NCI-H1436 treated with DMSO at 0.1 percent for 48 hours (cell line): Measurements from ENCODE around the gene CTAG1A.
A peak's percentile ranks its signal among the peaks of the same experiment; 100 is the strongest.
"Not testable (repeated sequence)": the region's sequence is repeated elsewhere in the genome, so short reads cannot be mapped to it uniquely, and the experiment has no call there.

Experiments
- DNase-seq: peaks from one replicate; lab custom pipeline; 2025; lab: John Stamatoyannopoulos, UW

The CTAG1A gene

GRCh38 chrX:154584585-154585183, at the start of gene CTAG1A:
CTAG1A (plus strand) TSS chrX:154585133; CDS start chrX:154585207, 74 bp downstream.
- DNase-seq: not testable (repeated sequence)

GRCh38 chrX:154535892-154536291, 49.0 kb upstream of the CTAG1A start:
- no peak for DNase-seq

GRCh38 chrX:154539077-154539476, 45.9 kb upstream of the CTAG1A start:
- DNase-seq: no peak

GRCh38 chrX:154540365-154540764, 44.6 kb upstream of the CTAG1A start:
- not testable (repeated sequence) for DNase-seq

- DNase-seq: no peak
These were observed 43.9 kb upstream of the CTAG1A start for GRCh38 chrX:154540897-154541535.

- DNase-seq: no peak
These were observed 43.4 kb upstream of the CTAG1A start for GRCh38 chrX:154541589-154541895.

- DNase-seq: no peak
These were observed 42.8 kb upstream of the CTAG1A start for GRCh38 chrX:154541896-154542722.

GRCh38 chrX:154542723-154543424, 42.1 kb upstream of the CTAG1A start:
- DNase-seq: no peak

GRCh38 chrX:154545673-154546274, 39.2 kb upstream of the CTAG1A start:
- no peak for DNase-seq

GRCh38 chrX:154546354-154547244, 38.3 kb upstream of the CTAG1A start, which contains the start of gene G6PD:
G6PD (minus strand) TSS chrX:154546846; CDS start chrX:154546155, 691 bp downstream.
- no peak for DNase-seq

GRCh38 chrX:154547245-154548027, 37.5 kb upstream of the CTAG1A start, which contains the start of gene IKBKG:
IKBKG (plus strand) TSS chrX:154547620; CDS start chrX:154552003, 4,383 bp downstream.
- DNase-seq: peak; percentile 65

- DNase-seq: no peak
These were observed 37.0 kb upstream of the CTAG1A start for GRCh38 chrX:154548028-154548316.

- DNase-seq: no peak
These were observed 35.2 kb upstream of the CTAG1A start for GRCh38 chrX:154549766-154550165.

GRCh38 chrX:154552112-154552806, 32.7 kb upstream of the CTAG1A start:
- DNase-seq: not testable (repeated sequence)

- DNase-seq: not testable (repeated sequence)
These were observed 26.8 kb upstream of the CTAG1A start for GRCh38 chrX:154558060-154558690.

- DNase-seq: not testable (repeated sequence)
These were observed 26.0 kb upstream of the CTAG1A start for GRCh38 chrX:154558896-154559295.

- DNase-seq: not testable (repeated sequence)
These were observed 24.6 kb upstream of the CTAG1A start for GRCh38 chrX:154560326-154560725.

GRCh38 chrX:154562295-154562694, 22.6 kb upstream of the CTAG1A start:
- not testable (repeated sequence) for DNase-seq

- DNase-seq: not testable (repeated sequence)
These were observed 14.6 kb upstream of the CTAG1A start for GRCh38 chrX:154570361-154570760.
